Ishikawa (cell line): Measurements from ENCODE around the gene ADGRG4.

ENCODE experiments used
- CEBPB ChIP-seq: IDR thresholded peaks from 2 replicates; pipeline ENCODE4 v1.6.1; 2012
- CREB1 ChIP-seq: IDR thresholded peaks from 2 replicates; pipeline ENCODE4 v1.6.1; 2012; ENCODE audit warnings: low read depth
- EP300 ChIP-seq: IDR thresholded peaks from 2 replicates; pipeline ENCODE4 v1.6.1; 2012; ENCODE audit warnings: borderline replicate concordance
- FOXM1 ChIP-seq: IDR thresholded peaks from 2 replicates; pipeline ENCODE4 v1.6.1; 2012; ENCODE audit warnings: low read depth, borderline replicate concordance
- MAX ChIP-seq: IDR thresholded peaks from 2 replicates; pipeline ENCODE4 v1.6.1; 2012
- NFIC ChIP-seq: IDR thresholded peaks from 2 replicates; pipeline ENCODE4 v1.6.1; 2012
- REST ChIP-seq: IDR thresholded peaks from 2 replicates; pipeline ENCODE4 v1.6.1; 2012; ENCODE audit warnings: low read depth, mild to moderate bottlenecking
- TAF1 ChIP-seq: IDR thresholded peaks from 2 replicates; pipeline ENCODE4 v1.6.1; 2012; ENCODE audit warnings: low read depth, mild to moderate bottlenecking
- YY1 ChIP-seq: IDR thresholded peaks from 2 replicates; pipeline ENCODE4 v1.6.1; 2012; ENCODE audit warnings: low read depth

DNA sequence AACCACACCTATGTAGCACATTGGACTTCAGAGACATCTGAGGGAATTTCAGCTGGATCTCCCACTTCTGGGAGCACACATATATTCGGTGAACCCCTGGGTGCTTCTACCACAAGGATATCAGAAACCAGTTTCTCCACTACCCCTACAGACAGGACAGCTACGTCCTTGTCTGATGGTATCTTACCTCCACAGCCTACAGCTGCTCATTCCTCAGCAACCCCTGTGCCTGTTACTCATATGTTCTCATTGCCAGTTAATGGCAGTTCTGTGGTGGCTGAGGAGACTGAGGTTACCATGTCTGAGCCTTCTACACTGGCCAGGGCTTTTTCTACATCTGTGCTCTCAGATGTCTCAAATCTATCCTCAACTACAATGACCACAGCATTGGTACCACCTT is 45.7 kb downstream of the ADGRG4 start:
- TF ChIP-seq EP300 (no peak), CEBPB (no peak), YY1 (no peak), CREB1 (no peak), NFIC (no peak), MAX (no peak), TAF1 (no peak), REST (no peak), FOXM1 (no peak)
